ENCODE results near the gene GARRE1. TPM values are rescaled to one million over a fixed set of nuclear protein-coding genes. Genes with fewer than 3 reads are reported as not detected.

Gene GARRE1
- total and polyA plus RNA-seq, 9 donors = 13.3 to 39.1 (median 22.5) TPM

- DNase-seq = no peak
- no peak overlapping the region for H3K27ac ChIP-seq
- peaks cover 6% of the 10 kb centered on the region for H3K4me1 ChIP-seq (ENCODE audit: insufficient read depth)
- intact Hi-C loops (cut with DNase I) = no loop called here
- no peaks in the 10 kb centered on the region for H3K27me3 ChIP-seq
- no peak for TF ChIP-seq EP300 (IDR thresholded peaks at IDR 0.05)
- TF ChIP-seq, protein P1, sequence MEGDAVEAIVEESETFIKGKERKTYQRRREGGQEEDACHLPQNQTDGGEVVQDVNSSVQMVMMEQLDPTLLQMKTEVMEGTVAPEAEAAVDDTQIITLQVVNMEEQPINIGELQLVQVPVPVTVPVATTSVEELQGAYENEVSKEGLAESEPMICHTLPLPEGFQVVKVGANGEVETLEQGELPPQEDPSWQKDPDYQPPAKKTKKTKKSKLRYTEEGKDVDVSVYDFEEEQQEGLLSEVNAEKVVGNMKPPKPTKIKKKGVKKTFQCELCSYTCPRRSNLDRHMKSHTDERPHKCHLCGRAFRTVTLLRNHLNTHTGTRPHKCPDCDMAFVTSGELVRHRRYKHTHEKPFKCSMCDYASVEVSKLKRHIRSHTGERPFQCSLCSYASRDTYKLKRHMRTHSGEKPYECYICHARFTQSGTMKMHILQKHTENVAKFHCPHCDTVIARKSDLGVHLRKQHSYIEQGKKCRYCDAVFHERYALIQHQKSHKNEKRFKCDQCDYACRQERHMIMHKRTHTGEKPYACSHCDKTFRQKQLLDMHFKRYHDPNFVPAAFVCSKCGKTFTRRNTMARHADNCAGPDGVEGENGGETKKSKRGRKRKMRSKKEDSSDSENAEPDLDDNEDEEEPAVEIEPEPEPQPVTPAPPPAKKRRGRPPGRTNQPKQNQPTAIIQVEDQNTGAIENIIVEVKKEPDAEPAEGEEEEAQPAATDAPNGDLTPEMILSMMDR (IDR thresholded peaks at IDR 0.05) = no peak
- TF ChIP-seq POLR2A (IDR thresholded peaks at IDR 0.05) = no peak
- H3K36me3 ChIP-seq = no peaks in the 10 kb centered on the region
- 11 to 24% (median 22%) methylated on average over 2 of the region's 2 CpGs for WGBS, 3 donors
- no peaks in the 10 kb centered on the region for H3K9me3 ChIP-seq
- H3K4me3 ChIP-seq = no peak overlapping the region
These were observed 30.2 kb downstream of the GARRE1 start for GRCh38 chr19:34284505-34284904.

DNA sequence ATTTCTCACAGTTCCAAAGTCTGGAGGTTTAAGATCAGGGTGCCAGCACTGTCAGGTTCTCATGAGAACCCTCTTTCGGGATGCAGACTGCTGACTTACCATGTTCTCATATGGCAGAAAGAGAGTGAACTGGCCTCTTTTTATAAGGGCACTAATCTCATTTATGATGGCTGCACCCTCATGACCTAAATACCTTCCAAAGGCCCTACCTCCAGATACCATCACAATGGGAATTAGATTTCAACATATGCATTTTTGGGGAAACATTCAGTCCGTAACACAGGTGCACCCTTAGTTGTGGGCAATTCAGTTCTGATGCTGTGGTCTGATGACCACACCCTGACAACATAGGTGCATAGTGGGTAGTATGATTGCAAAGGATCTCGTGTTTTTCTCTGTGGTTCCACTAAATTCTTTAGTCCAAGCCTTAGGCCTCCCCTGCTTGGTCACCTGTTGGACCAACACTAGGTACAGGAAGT is 33.3 kb downstream of the GARRE1 start:
- no peak for DNase-seq
- H3K36me3 ChIP-seq = no peaks in the 10 kb centered on the region
- peaks cover 4% of the 10 kb centered on the region for H3K4me1 ChIP-seq (ENCODE audit: insufficient read depth)
- 92 to 97% (median 95%) methylated on average over 3 of the region's 3 CpGs for WGBS, 3 donors
- no peak overlapping the region for H3K27ac ChIP-seq
- intact Hi-C loops (cut with DNase I) = no loop called here
- no peaks in the 10 kb centered on the region for H3K9me3 ChIP-seq
- no peak overlapping the region for H3K4me3 ChIP-seq
- H3K27me3 ChIP-seq = no peaks in the 10 kb centered on the region
- TF ChIP-seq EP300 (IDR thresholded peaks at IDR 0.05) (no peak), POLR2A (IDR thresholded peaks at IDR 0.05) (no peak)
- TF ChIP-seq, protein P1 (IDR thresholded peaks at IDR 0.05) = no peak

DNA sequence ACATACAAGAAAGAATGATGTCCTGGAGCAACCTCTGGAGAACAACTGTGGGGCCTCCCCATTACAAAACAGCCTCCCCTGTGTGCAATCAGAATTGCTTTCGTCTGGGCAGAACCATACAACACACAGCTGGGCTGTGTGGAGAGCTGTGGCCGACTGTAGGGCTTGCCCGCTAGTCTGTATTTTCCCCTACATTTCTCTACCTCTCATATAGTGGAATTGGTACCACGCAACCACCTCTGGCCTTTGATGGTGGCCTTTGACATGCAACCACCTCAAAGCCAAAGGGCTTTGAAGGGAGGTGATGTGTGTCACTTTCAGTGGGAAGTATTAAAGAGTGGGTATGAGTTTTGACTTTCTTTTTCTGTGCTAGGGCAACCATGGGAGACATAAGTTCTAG is 34.0 kb downstream of the GARRE1 start:
- no peaks in the 10 kb centered on the region for H3K36me3 ChIP-seq
- intact Hi-C loops (cut with DNase I) = no loop called here
- H3K9me3 ChIP-seq = no peaks in the 10 kb centered on the region
- no peaks in the 10 kb centered on the region for H3K27me3 ChIP-seq
- TF ChIP-seq, protein P1 (IDR thresholded peaks at IDR 0.05) = no peak
- TF ChIP-seq POLR2A (IDR thresholded peaks at IDR 0.05) = no peak
- TF ChIP-seq EP300 (IDR thresholded peaks at IDR 0.05) = no peak
- 90 to 93% (median 92%) methylated on average over 4 of the region's 4 CpGs for WGBS, 3 donors
- DNase-seq = no peak
- no peak overlapping the region for H3K4me3 ChIP-seq
- peaks cover 2% of the 10 kb centered on the region for H3K4me1 ChIP-seq (ENCODE audit: insufficient read depth)
- no peak overlapping the region for H3K27ac ChIP-seq

DNA sequence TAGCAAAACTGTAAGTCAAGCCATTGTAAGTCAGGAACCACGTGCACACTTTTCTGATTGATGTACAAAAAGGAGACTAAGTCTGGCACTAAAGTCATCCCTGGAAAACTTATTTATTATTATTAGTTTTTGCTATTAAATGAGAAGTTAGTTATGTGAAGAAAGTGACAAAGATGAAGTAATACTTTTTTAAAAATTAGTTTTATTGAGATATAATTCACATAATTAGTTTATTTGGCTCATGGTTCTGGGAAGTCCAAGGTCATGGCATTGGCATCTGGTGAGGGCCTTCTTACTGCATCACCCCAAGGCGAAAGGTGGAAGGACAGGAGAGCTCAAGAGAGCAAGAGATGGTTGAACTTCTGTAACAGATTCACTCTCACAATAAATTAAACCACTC is 36.9 kb downstream of the GARRE1 start:
- WGBS, 3 donors = 94 to 97% (median 94%) methylated on average over 2 of the region's 2 CpGs
- no peaks in the 10 kb centered on the region for H3K36me3 ChIP-seq
- H3K9me3 ChIP-seq = no peaks in the 10 kb centered on the region
- no peaks in the 10 kb centered on the region for H3K4me1 ChIP-seq (ENCODE audit: insufficient read depth)
- intact Hi-C loops (cut with DNase I) = no loop called here
- H3K4me3 ChIP-seq = no peak overlapping the region
- no peak overlapping the region for H3K27ac ChIP-seq
- H3K27me3 ChIP-seq = no peaks in the 10 kb centered on the region
- no peak for TF ChIP-seq EP300 (IDR thresholded peaks at IDR 0.05)
- no peak for DNase-seq

DNA sequence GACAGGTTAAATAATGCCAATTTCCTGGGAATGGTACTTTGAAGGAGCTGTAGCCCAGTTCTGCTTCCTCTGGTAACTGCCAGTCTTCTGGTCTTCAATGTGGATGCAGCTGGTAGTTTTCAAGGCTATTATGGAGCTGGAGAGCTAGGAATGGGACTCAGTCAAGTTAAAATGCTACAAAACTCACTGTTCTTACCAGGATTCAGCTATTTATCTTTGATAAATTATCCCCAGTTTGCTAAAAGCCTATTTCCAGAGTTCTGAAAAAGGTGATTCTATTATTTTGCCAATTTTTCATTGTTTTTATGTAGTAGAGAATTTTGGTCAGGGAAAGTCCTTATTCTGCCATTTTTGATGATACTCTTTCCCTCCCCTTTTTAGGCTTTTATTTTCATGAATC is 40.7 kb downstream of the GARRE1 start:
- DNase-seq = no peak
- no peaks in the 10 kb centered on the region for H3K9me3 ChIP-seq
- intact Hi-C loops (cut with DNase I) = no loop called here

More for the DNA sequence above, 40.7 kb downstream of the GARRE1 start:
- TF ChIP-seq EP300 (IDR thresholded peaks at IDR 0.05) (no peak), POLR2A (IDR thresholded peaks at IDR 0.05) (no peak)
- TF ChIP-seq, protein P1 (IDR thresholded peaks at IDR 0.05) = no peak
- H3K27ac ChIP-seq = no peak overlapping the region
- no peak overlapping the region for H3K4me3 ChIP-seq
- no peaks in the 10 kb centered on the region for H3K36me3 ChIP-seq
- H3K4me1 ChIP-seq (ENCODE audit: insufficient read depth) = no peaks in the 10 kb centered on the region
- no peaks in the 10 kb centered on the region for H3K27me3 ChIP-seq

Measured in ovary (tissue), 9 donors.